Measurements from ENCODE around the gene AP2A2. TPM values are rescaled to one million over a fixed set of nuclear protein-coding genes. Genes with fewer than 3 reads are reported as not detected.

AP2A2 gene
- total RNA-seq, 2 donors from 2014 or later = 49.5 to 57.0 TPM

DNA sequence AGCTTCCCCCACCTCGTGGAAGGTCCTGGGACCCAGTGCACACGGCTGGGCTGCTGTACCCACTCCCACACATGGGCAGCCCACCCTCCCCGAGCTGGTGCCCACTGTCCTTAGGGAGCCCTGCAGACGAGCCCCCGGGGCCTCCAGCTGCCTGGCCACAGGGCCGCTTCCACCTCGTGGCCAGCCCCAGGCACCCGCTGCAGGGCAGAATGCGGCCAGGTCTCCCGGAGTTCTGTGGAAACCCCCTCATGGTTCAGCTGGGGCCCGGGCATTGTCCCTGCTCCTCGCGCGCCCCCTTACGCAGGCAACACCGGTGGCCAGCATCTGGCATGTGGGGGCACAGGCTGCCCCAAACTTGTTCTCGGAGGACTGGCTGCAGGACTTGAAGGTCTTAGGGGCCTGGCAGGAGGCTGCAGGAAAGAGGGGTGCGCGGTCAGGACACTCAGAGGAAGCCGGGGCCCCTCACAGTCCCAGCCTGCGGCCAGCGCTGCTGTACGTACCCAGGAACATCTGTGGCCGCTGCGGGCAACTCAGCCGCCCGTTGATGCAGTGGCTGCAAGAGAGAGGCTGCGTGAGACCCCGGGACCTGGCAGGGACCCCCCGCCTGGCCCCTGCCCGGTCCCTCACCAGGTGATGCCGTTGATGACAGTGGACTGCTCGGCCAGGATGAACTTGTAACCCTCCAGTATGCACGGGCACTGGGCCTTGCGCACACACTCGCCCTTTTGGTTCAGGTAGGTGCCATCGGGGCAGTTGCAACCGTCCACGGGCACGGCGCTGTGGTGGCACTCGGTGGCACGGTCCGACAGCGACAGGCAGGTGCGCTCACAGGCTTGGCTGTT lies 101.2 kb downstream of the AP2A2 start:
- Mint-ChIP-seq H3K4me1 (ENCODE audit: low read depth) (no peaks in the 10 kb centered on the region), H3K36me3 (ENCODE audit: insufficient read depth in 2 of 2) (no peaks in the 10 kb centered on the region), H3K4me3 (no peak overlapping the region), H3K27me3 (ENCODE audit: low read depth) (no peaks in the 10 kb centered on the region), H3K9me3 (no peaks in the 10 kb centered on the region), H3K27ac (no peak overlapping the region)
- no peak for DNase-seq
- no peak for ATAC-seq (replicated peaks in 1 of 2)

GRCh38 chr11:1027483-1028290 lies 102.0 kb downstream of the AP2A2 start:
- Mint-ChIP-seq H3K36me3 (ENCODE audit: insufficient read depth in 2 of 2) (no peaks in the 10 kb centered on the region), H3K27ac (no peak overlapping the region), H3K4me3 (no peak overlapping the region), H3K9me3 (peaks cover 5 to 6% of the 10 kb centered on the region in 2 donors), H3K4me1 (ENCODE audit: low read depth) (no peaks in the 10 kb centered on the region), H3K27me3 (ENCODE audit: low read depth) (no peaks in the 10 kb centered on the region)
- DNase-seq = no peak
- ATAC-seq (replicated peaks in 1 of 2) = no peak

DNA sequence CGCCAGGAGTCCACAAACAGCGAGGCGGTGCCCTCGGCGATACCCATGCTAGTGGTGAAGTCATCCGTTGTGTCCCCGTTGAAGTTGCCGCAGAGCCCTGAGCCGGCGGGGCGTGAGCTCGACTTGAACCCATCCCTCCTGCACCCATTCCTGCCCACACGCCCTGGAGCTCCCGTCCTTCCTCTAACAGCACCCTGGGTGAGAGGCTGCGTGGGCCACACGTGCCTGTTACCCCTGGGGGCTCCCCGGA lies 102.5 kb downstream of the AP2A2 start:
- ATAC-seq (replicated peaks in 1 of 2) (no peak), DNase-seq (no peak)
- H3K4me3 Mint-ChIP-seq = no peak overlapping the region
- no peaks in the 10 kb centered on the region for H3K27me3 Mint-ChIP-seq (ENCODE audit: low read depth)
- H3K36me3 Mint-ChIP-seq (ENCODE audit: insufficient read depth in 2 of 2) = no peaks in the 10 kb centered on the region
- peaks cover 5 to 6% of the 10 kb centered on the region in 2 donors for H3K9me3 Mint-ChIP-seq
- no peaks in the 10 kb centered on the region for H3K4me1 Mint-ChIP-seq (ENCODE audit: low read depth)
- no peak overlapping the region for H3K27ac Mint-ChIP-seq

DNA sequence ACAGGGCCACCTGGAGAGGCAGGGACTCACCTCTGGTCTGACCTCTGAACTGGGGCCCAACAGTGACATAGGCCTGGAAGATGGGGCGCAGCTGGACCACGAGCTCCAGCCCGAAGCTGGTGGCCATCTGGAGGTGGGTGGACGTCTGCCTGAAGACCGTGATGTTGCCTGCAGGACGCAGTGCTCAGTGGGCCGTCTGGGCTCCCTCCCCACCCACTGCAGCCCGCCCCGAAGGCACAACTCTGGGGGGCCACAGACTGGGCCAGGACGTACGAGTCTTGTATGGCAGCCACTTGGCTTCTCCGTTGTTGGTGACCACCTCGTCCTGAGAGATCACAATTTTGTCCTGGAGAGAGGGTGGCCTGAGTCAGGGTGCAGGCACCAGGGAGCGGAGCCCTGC lies 102.9 kb downstream of the AP2A2 start:
- H3K27ac Mint-ChIP-seq = no peak overlapping the region
- ATAC-seq (replicated peaks in 1 of 2) (no peak), DNase-seq (no peak)
- no peaks in the 10 kb centered on the region for H3K36me3 Mint-ChIP-seq (ENCODE audit: insufficient read depth in 2 of 2)
- peaks cover 5 to 6% of the 10 kb centered on the region in 2 donors for H3K9me3 Mint-ChIP-seq
- H3K4me1 Mint-ChIP-seq (ENCODE audit: low read depth) = no peaks in the 10 kb centered on the region
- H3K27me3 Mint-ChIP-seq (ENCODE audit: low read depth) = no peaks in the 10 kb centered on the region
- no peak overlapping the region for H3K4me3 Mint-ChIP-seq

DNA sequence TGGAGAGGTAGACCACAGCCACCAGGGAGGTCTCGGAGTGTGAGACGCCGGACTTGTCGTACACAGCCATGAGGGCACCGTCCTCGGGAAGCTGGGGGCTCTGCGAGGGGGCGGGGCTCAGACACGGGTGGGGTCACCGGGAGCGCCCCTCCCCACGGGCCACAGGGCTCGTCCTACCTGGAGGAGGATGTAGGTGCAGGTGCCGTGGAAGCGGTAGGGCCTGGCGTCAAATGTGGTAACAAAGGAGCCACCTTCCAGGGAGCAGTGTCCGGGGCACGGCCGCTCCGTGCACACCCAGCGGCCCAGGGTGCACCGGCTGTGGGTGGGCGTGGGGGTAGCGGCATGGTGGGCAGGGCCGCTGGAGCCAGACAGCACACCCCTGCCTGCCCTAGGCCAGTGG lies 103.4 kb downstream of the AP2A2 start:
- Mint-ChIP-seq H3K36me3 (ENCODE audit: insufficient read depth in 2 of 2) (no peaks in the 10 kb centered on the region), H3K27ac (no peak overlapping the region), H3K27me3 (ENCODE audit: low read depth) (no peaks in the 10 kb centered on the region), H3K9me3 (peaks cover 5 to 6% of the 10 kb centered on the region in 2 donors), H3K4me1 (ENCODE audit: low read depth) (no peaks in the 10 kb centered on the region), H3K4me3 (no peak overlapping the region)
- no peak for DNase-seq
- ATAC-seq (replicated peaks in 1 of 2) = no peak

DNA sequence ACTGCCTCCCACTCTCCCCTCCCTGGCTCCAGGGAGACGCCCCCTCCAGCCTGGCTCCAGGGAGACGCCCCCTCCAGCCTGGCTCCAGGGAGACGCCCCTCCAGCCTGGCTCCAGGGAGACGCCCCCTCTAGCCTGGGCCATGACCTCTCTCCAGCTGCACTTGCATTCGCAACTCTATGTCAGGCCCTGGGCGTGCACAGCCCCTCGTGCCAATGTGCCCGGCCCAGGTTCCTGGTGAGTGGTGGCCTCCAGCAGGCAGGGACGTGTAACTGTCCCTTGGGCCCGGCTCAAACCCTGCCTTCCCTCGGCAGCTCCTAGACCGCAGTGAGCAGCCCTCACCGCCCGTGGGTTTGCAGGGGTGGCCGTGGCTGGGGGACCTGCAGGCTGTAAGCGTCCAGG lies 104.0 kb downstream of the AP2A2 start:
- H3K27me3 Mint-ChIP-seq (ENCODE audit: low read depth) = no peaks in the 10 kb centered on the region
- H3K9me3 Mint-ChIP-seq = peaks cover 5 to 6% of the 10 kb centered on the region in 2 donors
- DNase-seq (no peak), ATAC-seq (replicated peaks in 1 of 2) (no peak)
- H3K4me1 Mint-ChIP-seq (ENCODE audit: low read depth) = no peaks in the 10 kb centered on the region
- no peak overlapping the region for H3K27ac Mint-ChIP-seq
- H3K4me3 Mint-ChIP-seq = no peak overlapping the region
- no peaks in the 10 kb centered on the region for H3K36me3 Mint-ChIP-seq (ENCODE audit: insufficient read depth in 2 of 2)

DNA sequence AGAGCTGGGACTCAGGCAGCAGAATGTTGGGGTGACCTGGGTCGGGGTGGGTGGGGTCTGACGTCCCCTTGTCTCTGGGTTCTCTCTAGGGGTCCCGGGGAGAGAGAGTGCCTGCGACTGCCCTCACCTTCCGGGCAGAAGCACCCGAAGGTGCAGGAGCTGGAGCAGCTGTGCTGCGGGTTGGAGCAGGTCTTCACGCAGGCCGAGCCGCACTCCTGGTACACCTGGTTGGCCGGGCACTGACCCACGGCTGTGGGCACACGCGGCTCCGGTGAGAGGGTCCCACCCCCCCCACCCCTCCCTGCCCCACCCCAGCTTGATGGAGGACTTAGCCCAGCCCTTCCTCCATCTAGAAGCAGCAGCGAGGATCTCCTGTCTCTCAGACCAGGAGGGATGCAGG lies 104.4 kb downstream of the AP2A2 start:
- ATAC-seq (replicated peaks in 1 of 2) (no peak), DNase-seq (no peak)
- no peak overlapping the region for H3K4me3 Mint-ChIP-seq
- no peaks in the 10 kb centered on the region for H3K36me3 Mint-ChIP-seq (ENCODE audit: insufficient read depth in 2 of 2)
- H3K9me3 Mint-ChIP-seq = peaks cover 5 to 6% of the 10 kb centered on the region in 2 donors
- H3K27ac Mint-ChIP-seq = no peak overlapping the region
- H3K4me1 Mint-ChIP-seq (ENCODE audit: low read depth) = no peaks in the 10 kb centered on the region
- no peaks in the 10 kb centered on the region for H3K27me3 Mint-ChIP-seq (ENCODE audit: low read depth)

GRCh38 chr11:1030556-1030955 lies 104.9 kb downstream of the AP2A2 start:
- Mint-ChIP-seq H3K36me3 (ENCODE audit: insufficient read depth in 2 of 2) (no peaks in the 10 kb centered on the region), H3K4me3 (no peak overlapping the region), H3K4me1 (ENCODE audit: low read depth) (no peaks in the 10 kb centered on the region), H3K9me3 (peaks cover 5 to 6% of the 10 kb centered on the region in 2 donors), H3K27me3 (ENCODE audit: low read depth) (no peaks in the 10 kb centered on the region), H3K27ac (no peak overlapping the region)
- DNase-seq (no peak), ATAC-seq (replicated peaks in 1 of 2) (no peak)

DNA sequence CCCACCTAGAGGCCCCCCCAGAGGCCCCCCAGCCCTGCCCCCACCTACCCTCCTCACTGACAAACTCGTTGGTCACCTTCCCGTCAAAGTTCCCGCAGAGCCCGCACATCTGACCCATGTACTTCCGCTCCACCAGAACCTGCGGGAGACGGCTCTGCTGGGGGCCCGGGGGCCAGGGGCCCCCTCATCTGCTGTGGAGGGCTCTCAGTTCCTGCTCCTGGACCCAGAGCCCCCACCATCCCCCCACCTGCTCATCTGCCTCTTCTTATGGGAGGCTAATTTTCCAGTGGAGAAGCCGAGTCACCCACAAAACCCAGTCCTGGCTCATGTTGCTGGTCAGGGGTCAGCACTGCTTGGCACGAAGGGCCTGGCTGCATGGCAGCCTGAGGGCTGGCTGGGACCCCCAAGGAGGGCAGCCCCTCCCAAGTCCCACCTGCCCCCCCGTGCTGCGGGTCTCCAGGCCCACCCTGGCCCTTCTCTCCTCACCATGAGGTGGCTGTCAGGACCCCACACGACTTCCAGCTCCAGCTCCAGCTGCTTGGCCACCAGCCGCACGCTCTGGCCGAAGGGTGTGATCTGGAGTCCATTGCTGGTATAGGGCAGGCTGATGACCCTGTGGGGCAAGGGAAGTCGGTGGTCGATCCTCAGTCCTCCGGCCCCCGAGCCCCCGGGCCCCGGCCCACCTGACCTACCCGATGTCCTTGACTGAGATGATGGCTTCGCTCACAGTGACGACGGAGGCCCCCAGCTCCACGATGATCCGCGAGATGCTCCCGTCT lies 105.6 kb downstream of the AP2A2 start:
- no peak overlapping the region for H3K27ac Mint-ChIP-seq
- no peak for ATAC-seq (replicated peaks in 1 of 2)
- H3K36me3 Mint-ChIP-seq (ENCODE audit: insufficient read depth in 2 of 2) = no peaks in the 10 kb centered on the region
- no peaks in the 10 kb centered on the region for H3K27me3 Mint-ChIP-seq (ENCODE audit: low read depth)
- H3K4me1 Mint-ChIP-seq (ENCODE audit: low read depth) = no peaks in the 10 kb centered on the region
- peaks cover 5 to 6% of the 10 kb centered on the region in 2 donors for H3K9me3 Mint-ChIP-seq
- no peak for DNase-seq
- H3K4me3 Mint-ChIP-seq = no peak overlapping the region

- Mint-ChIP-seq H3K4me1 (ENCODE audit: low read depth) (no peaks in the 10 kb centered on the region), H3K4me3 (no peak overlapping the region), H3K9me3 (peaks cover 5 to 6% of the 10 kb centered on the region in 2 donors), H3K36me3 (ENCODE audit: insufficient read depth in 2 of 2) (no peaks in the 10 kb centered on the region), H3K27me3 (ENCODE audit: low read depth) (no peaks in the 10 kb centered on the region), H3K27ac (no peak overlapping the region)
- no peak for ATAC-seq (replicated peaks in 1 of 2)
- DNase-seq = no peak
Measured at GRCh38 chr11:1032310-1032891, 106.7 kb downstream of the AP2A2 start.

- DNase-seq (no peak), ATAC-seq (replicated peaks in 1 of 2) (no peak)
- H3K36me3 Mint-ChIP-seq (ENCODE audit: insufficient read depth in 2 of 2) = no peaks in the 10 kb centered on the region
- no peak overlapping the region for H3K4me3 Mint-ChIP-seq
- no peak overlapping the region for H3K27ac Mint-ChIP-seq
- H3K27me3 Mint-ChIP-seq (ENCODE audit: low read depth) = no peaks in the 10 kb centered on the region
- H3K9me3 Mint-ChIP-seq = peaks cover 5 to 6% of the 10 kb centered on the region in 2 donors
- H3K4me1 Mint-ChIP-seq (ENCODE audit: low read depth) = no peaks in the 10 kb centered on the region
Measured at GRCh38 chr11:1033016-1033798, 107.5 kb downstream of the AP2A2 start.

DNA sequence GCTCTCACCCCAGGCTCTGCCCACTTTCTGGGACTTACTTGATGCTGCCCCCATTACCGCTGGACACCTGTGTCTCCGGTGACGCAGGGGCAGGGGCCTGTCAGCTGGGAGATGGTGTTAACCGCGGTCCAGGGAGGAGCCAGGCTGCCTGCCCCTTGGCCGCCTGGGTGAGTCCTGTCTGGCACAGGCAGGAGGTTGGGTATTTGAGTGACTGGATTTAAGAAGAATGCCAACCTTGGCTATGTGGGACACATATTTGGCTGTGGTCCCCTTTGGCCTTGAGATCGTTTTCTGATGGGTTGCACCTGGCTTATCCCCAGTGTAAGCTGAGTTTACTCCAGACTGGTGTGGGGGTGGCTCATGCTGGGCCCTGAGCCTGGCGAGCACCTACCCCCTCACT lies 108.3 kb downstream of the AP2A2 start:
- Mint-ChIP-seq H3K9me3 (peaks cover 5 to 6% of the 10 kb centered on the region in 2 donors), H3K4me3 (no peak overlapping the region), H3K4me1 (ENCODE audit: low read depth) (no peaks in the 10 kb centered on the region), H3K36me3 (ENCODE audit: insufficient read depth in 2 of 2) (no peaks in the 10 kb centered on the region), H3K27ac (no peak overlapping the region), H3K27me3 (ENCODE audit: low read depth) (no peaks in the 10 kb centered on the region)
- ATAC-seq (replicated peaks in 1 of 2) = no peak
- no peak for DNase-seq

All from activated T-cell treated with anti-CD3 and anti-CD28 coated beads, Interleukin-2, amount 50 U/mL, for 72 hours (primary cell).